HG02571 (cell line): ENCODE data around the gene FRY.
A peak's percentile ranks its signal among the peaks of the same experiment; 100 is the strongest.

Experiments
- ATAC-seq: cut with Tn5 transposase; IDR thresholded peaks from one replicate; pipeline ENCODE4 v1.9.1; 2021; ENCODE audit warnings: mild to moderate bottlenecking, moderate library complexity; ENCODE audit not compliant: unreplicated experiment

FRY gene

GRCh38 chr13:32252812-32253438 lies 221.4 kb downstream of the FRY start:
- no peak for ATAC-seq

GRCh38 chr13:32253911-32254399 lies 222.4 kb downstream of the FRY start:
- ATAC-seq = no peak

- no peak for ATAC-seq
Measured at GRCh38 chr13:32254416-32254815, 222.8 kb downstream of the FRY start.

- ATAC-seq = no peak
Measured at GRCh38 chr13:32254916-32255723, 223.5 kb downstream of the FRY start.

- ATAC-seq = no peak
Measured at GRCh38 chr13:32255724-32256109, 224.1 kb downstream of the FRY start.

GRCh38 chr13:32256243-32256642 lies 224.7 kb downstream of the FRY start:
- ATAC-seq = no peak

GRCh38 chr13:32257649-32258048 lies 226.1 kb downstream of the FRY start:
- ATAC-seq = no peak

GRCh38 chr13:32259116-32259515 lies 227.5 kb downstream of the FRY start:
- no peak for ATAC-seq

- no peak for ATAC-seq
Measured at GRCh38 chr13:32261567-32261966, 230.0 kb downstream of the FRY start.

- no peak for ATAC-seq
Measured at GRCh38 chr13:32262165-32262564, 230.6 kb downstream of the FRY start.

- ATAC-seq = no peak
Measured at GRCh38 chr13:32262619-32263018, 231.0 kb downstream of the FRY start.

- ATAC-seq = no peak
Measured at GRCh38 chr13:32264407-32264806, 232.8 kb downstream of the FRY start.

- ATAC-seq = no peak
Measured at GRCh38 chr13:32265726-32266125, 234.2 kb downstream of the FRY start.

GRCh38 chr13:32266130-32266529 lies 234.6 kb downstream of the FRY start:
- no peak for ATAC-seq

GRCh38 chr13:32267836-32268439 lies 236.4 kb downstream of the FRY start:
- ATAC-seq = peak; percentile 75

GRCh38 chr13:32272021-32272683 lies 240.6 kb downstream of the FRY start:
- ATAC-seq = no peak

GRCh38 chr13:32277839-32278238 lies 246.3 kb downstream of the FRY start:
- no peak for ATAC-seq

- no peak for ATAC-seq
Measured at GRCh38 chr13:32278426-32278825, 246.9 kb downstream of the FRY start.

- ATAC-seq = no peak
Measured at GRCh38 chr13:32281096-32281495, 249.5 kb downstream of the FRY start.

GRCh38 chr13:32282096-32282711 lies 250.6 kb downstream of the FRY start:
- ATAC-seq = no peak
